HepG2 (cell line): ENCODE measurements around the gene SNAPC3. TPM values are rescaled to one million over a fixed set of nuclear protein-coding genes. Genes with fewer than 3 reads are reported as not detected.

ENCODE experiments used
- ATF1 ChIP-seq: IDR thresholded peaks from 2 replicates; pipeline ENCODE4 v1.6.1; 2016; ENCODE audit warnings: mild to moderate bottlenecking, control low read depth
- BRD4 ChIP-seq: sonication (generic); formaldehyde crosslinking; IDR thresholded peaks from 2 replicates; pipeline ENCODE4 v1.4.0; 2020; ENCODE audit warnings: missing genetic modification reagents
- ESRRA ChIP-seq: sonication (generic); formaldehyde crosslinking; IDR thresholded peaks from 2 replicates; pipeline ENCODE4 v1.5.1; 2020; ENCODE audit warnings: mild to moderate bottlenecking, low read depth, missing genetic modification reagents
- FOXK1 ChIP-seq: sonication (generic); formaldehyde crosslinking; IDR thresholded peaks from 2 replicates; pipeline ENCODE4 v1.4.0; 2020; ENCODE audit warnings: low read depth, missing genetic modification reagents, borderline replicate concordance
- HES4 ChIP-seq: sonication (generic); formaldehyde crosslinking; IDR thresholded peaks from 2 replicates; pipeline ENCODE4 v1.9.0; 2021; ENCODE audit warnings: mild to moderate bottlenecking, missing genetic modification reagents, borderline replicate concordance
- IKZF4 ChIP-seq: sonication (generic); formaldehyde crosslinking; IDR thresholded peaks from 2 replicates; pipeline ENCODE4 v1.5.1; 2020; ENCODE audit warnings: borderline replicate concordance, mild to moderate bottlenecking, low read depth, missing genetic modification reagents; ENCODE audit errors: not compliant biosample characterization
- KAT7 ChIP-seq: IDR thresholded peaks from 2 replicates; pipeline ENCODE4 v1.6.1; 2018; ENCODE audit warnings: borderline replicate concordance, missing compliant biosample characterization
- KDM2A ChIP-seq: sonication (generic); formaldehyde crosslinking; IDR thresholded peaks from 2 replicates; pipeline ENCODE4 v1.4.0; 2020; ENCODE audit warnings: low read depth, missing genetic modification reagents, borderline replicate concordance
- KDM6A ChIP-seq: IDR thresholded peaks from 2 replicates; pipeline ENCODE4 v1.6.1; 2016; ENCODE audit warnings: low read depth
- KMT2A ChIP-seq: sonication (generic); formaldehyde crosslinking; IDR thresholded peaks from 2 replicates; pipeline ENCODE4 v1.4.0; 2020; ENCODE audit warnings: missing genetic modification reagents
- MAX ChIP-seq: IDR thresholded peaks from 2 replicates; pipeline ENCODE4 v1.6.1; 2012; ENCODE audit warnings: inconsistent platforms
- NRL ChIP-seq: sonication (generic); formaldehyde crosslinking; IDR thresholded peaks from 2 replicates; pipeline ENCODE4 v1.5.0; 2020; ENCODE audit warnings: missing genetic modification reagents, mild to moderate bottlenecking, moderate library complexity, borderline replicate concordance
- RNF2 ChIP-seq: fragments of 450-650 bp; conservative IDR thresholded peaks from 2 replicates; pipeline ENCODE4 v1.6.1; 2016; ENCODE audit warnings: low read depth
- SMAD1 ChIP-seq: sonication (generic); formaldehyde crosslinking; IDR thresholded peaks from 2 replicates; pipeline ENCODE4 v1.4.0; 2020; ENCODE audit warnings: missing genetic modification reagents, low read depth, mild to moderate bottlenecking, borderline replicate concordance
- ZBTB7A ChIP-seq: sonication (generic); formaldehyde crosslinking; IDR thresholded peaks from 2 replicates; pipeline ENCODE4 v1.8.0; 2022; ENCODE audit warnings: mild to moderate bottlenecking, missing genetic modification reagents
- ZNF136 ChIP-seq: sonication (generic); formaldehyde crosslinking; IDR thresholded peaks from 2 replicates; pipeline ENCODE4 v1.8.1; 2022; ENCODE audit warnings: low read depth, mild to moderate bottlenecking, moderate library complexity, missing genetic modification reagents
- ZNF451 ChIP-seq: sonication (generic); formaldehyde crosslinking; IDR thresholded peaks from 2 replicates; pipeline ENCODE4 v1.5.0; 2020; ENCODE audit warnings: mild to moderate bottlenecking, missing genetic modification reagents
- ZXDC ChIP-seq: sonication (generic); formaldehyde crosslinking; IDR thresholded peaks from 2 replicates; pipeline ENCODE4 v1.5.0; 2020; ENCODE audit warnings: mild to moderate bottlenecking, missing genetic modification reagents
- polyA plus RNA-seq, 8 experiments: library from polyadenylated mRNA; depleted of rRNA in 3 of 8; stranded (reverse) in 7 of 8; unstranded in 1 of 8; fragments of >200 nt; fragmentation: Illumina TruSeq in 4 of 8; extraction: Trizol in 4 of 8; gene quantifications; 2 replicates each; pipeline versions ENCODE4 v1.2.1 to v1.2.3, GENCODE V29; 2011 to 2016; ENCODE audit warnings: low read depth in 4 of 8, missing spikeins in 1 of 8, mixed read lengths in 1 of 8; ENCODE audit not compliant: insufficient read depth in 1 of 8
- total RNA-seq, 5 experiments: library from RNA; depleted of rRNA; stranded (reverse); fragments of >200 nt; fragmentation: Illumina TruSeq; extraction: Trizol; gene quantifications; 2 replicates each; pipeline ENCODE4 v1.2.3, GENCODE V29; 2016; ENCODE audit warnings: low read depth in 1 of 5
- TF ChIP-seq, protein P1 (sequence below): sonication (generic); formaldehyde crosslinking; IDR thresholded peaks from 2 replicates; pipeline ENCODE4 v1.8.1; 2023; ENCODE audit warnings: missing genetic modification reagents, mild to moderate bottlenecking, borderline replicate concordance
- TF ChIP-seq, protein P2 (sequence below): sonication (generic); formaldehyde crosslinking; IDR thresholded peaks from 2 replicates; pipeline ENCODE4 v1.8.0; 2022; ENCODE audit warnings: mild to moderate bottlenecking, missing genetic modification reagents, moderate library complexity
- TF ChIP-seq, protein P3 (sequence below): sonication (generic); formaldehyde crosslinking; IDR thresholded peaks from 2 replicates; pipeline ENCODE4 v1.4.0; 2020; ENCODE audit warnings: missing genetic modification reagents; ENCODE audit errors: not compliant biosample characterization

SNAPC3 gene
- total and polyA plus RNA-seq, 2 of the 13 experiments (the other 11 are each of a cell fraction or from before 2014, with no cell fraction given) = 25.6 to 26.0 TPM

DNA sequence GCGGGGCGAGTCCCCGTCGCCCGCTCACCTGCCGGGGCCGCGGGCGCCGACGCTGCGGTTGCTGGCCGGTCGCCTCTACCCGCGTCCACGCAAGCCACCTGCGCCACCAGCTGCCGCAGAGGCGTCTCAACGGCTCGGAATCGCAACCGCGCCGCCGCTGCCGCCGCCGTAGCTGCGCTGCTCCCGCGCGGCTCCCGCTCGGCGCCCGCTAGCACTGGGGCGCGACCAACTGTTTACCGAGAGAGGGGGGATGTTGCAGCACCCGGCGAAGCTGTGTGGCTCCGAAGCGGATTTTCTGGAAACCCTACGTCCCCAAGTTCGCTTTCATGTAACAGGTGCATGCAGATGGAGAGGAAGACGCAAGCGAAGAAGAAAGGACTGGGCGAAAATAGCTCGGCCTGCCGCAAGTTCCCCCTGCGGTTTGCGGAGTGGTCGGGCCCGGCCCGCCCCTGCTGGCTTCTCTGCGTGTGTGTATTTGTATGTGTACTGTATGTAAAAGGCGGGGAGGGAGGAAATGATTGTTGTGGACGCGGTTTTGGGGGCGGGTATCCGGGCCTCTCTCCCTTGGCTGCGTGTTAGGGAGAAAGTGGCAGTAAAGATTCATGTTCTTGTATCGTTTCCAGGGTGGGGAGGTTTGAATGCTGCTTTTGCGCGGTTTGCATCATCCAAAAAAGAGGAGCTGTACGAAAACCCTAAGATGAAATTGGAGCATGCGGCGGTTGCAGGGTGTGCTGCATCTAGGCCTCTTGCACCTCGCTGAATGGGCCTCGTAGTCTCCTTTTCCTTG lies 88.3 kb downstream of the SNAPC3 start, which contains the start of gene PSIP1 (continued):
- 0 out of 2 replicates have a peak, but pooled peaks have one; percentile 19 for TF ChIP-seq FOXK1 (CRISPR knock-in tag)
- TF ChIP-seq SMAD1 (CRISPR knock-in tag) = no peak; the same call in 1 of the 2 replicates
- TF ChIP-seq ZXDC (CRISPR knock-in tag) = peak; percentile 24; the same call in 1 of the 2 replicates
- TF ChIP-seq KDM6A (CRISPR knock-in tag) = 0 out of 2 replicates have a peak, but pooled peaks have one; percentile 3
- no peak for TF ChIP-seq ZBTB7A (CRISPR knock-in tag)
- TF ChIP-seq ESRRA = peak; percentile 18
- TF ChIP-seq, protein P1, sequence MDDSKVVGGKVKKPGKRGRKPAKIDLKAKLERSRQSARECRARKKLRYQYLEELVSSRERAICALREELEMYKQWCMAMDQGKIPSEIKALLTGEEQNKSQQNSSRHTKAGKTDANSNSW = no peak
- 0 out of 2 replicates have a peak, but pooled peaks have one; percentile 28 for TF ChIP-seq KAT7 (CRISPR knock-in tag)
- TF ChIP-seq RNF2 = no peak; the same call in 1 of the 2 replicates
- no peak; the same call in 1 of the 2 replicates for TF ChIP-seq ZNF136 (CRISPR knock-in tag)
- TF ChIP-seq, protein P2, sequence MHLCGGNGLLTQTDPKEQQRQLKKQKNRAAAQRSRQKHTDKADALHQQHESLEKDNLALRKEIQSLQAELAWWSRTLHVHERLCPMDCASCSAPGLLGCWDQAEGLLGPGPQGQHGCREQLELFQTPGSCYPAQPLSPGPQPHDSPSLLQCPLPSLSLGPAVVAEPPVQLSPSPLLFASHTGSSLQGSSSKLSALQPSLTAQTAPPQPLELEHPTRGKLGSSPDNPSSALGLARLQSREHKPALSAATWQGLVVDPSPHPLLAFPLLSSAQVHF = no peak
- peak; percentile 85 for TF ChIP-seq KDM2A (CRISPR knock-in tag)
- TF ChIP-seq BRD4 (CRISPR knock-in tag) = no peak
- no peak for TF ChIP-seq ZNF451 (CRISPR knock-in tag)
- TF ChIP-seq, protein P3, sequence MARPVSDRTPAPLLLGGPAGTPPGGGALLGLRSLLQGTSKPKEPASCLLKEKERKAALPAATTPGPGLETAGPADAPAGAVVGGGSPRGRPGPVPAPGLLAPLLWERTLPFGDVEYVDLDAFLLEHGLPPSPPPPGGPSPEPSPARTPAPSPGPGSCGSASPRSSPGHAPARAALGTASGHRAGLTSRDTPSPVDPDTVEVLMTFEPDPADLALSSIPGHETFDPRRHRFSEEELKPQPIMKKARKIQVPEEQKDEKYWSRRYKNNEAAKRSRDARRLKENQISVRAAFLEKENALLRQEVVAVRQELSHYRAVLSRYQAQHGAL (CRISPR knock-in tag) = no peak
- peak; percentile 72; the same call in 1 of the 2 replicates for TF ChIP-seq KMT2A (CRISPR knock-in tag)
- peak; percentile 83 for TF ChIP-seq HES4 (CRISPR knock-in tag)
- no peak for TF ChIP-seq ATF1 (CRISPR knock-in tag)
- TF ChIP-seq MAX = peak; percentile 66
- 0 out of 2 replicates have a peak, but pooled peaks have one; percentile 49 for TF ChIP-seq NRL (CRISPR knock-in tag)
- no peak for TF ChIP-seq IKZF4 (CRISPR knock-in tag)
